SKM-1 (cell line): ENCODE results near the gene TRIM2.

ENCODE experiments used
- DNase-seq: peaks from one replicate; lab custom pipeline; 2025; ENCODE audit not compliant: unreplicated experiment; lab: John Stamatoyannopoulos, UW

TRIM2 gene

DNA sequence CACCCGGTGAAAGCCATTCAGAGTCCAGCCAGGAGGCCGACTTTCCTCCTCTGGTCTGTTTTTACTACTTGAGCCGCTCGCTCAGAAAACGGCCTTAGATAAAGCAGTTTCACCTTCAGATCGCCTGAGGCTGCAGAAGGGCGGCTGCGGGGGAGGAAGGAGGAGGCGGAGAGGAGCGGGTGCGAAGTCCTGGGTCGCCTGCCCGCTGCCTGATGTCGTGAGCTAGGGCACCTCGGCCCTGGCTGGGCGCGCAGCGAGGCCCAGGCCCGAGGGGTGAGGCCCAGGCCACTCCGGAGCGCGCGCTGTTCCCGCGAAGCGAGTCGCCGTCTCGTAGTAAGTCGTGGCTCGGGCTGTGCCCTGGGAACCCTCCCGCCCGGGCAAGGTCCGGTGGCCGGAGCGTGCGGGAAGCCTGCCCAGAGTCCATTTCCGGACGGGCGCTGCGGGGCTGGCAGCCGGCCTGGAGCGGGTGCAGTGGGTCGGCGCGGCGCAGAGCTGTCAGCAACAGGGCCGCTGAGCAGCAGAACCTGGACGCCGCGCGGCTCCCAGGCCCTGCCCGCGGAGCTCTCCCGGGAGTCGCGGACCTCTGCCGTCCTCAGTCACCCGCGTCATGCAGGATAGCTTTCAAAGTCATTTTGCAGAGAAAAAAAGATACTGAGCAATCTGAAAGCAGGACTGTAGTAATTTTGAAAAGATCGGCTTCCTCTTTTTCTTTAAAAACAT lies 18.6 kb downstream of the TRIM2 start:
- no peak for DNase-seq

GRCh38 chr4:153223427-153223801 lies 19.2 kb downstream of the TRIM2 start:
- no peak for DNase-seq

- DNase-seq = no peak
Observed at GRCh38 chr4:153223930-153224329, 19.7 kb downstream of the TRIM2 start.

GRCh38 chr4:153224474-153224873 lies 20.2 kb downstream of the TRIM2 start:
- no peak for DNase-seq

- no peak for DNase-seq
Observed at GRCh38 chr4:153227469-153228075, 23.3 kb downstream of the TRIM2 start.

GRCh38 chr4:153228512-153229140 lies 24.4 kb downstream of the TRIM2 start:
- DNase-seq = no peak

DNA sequence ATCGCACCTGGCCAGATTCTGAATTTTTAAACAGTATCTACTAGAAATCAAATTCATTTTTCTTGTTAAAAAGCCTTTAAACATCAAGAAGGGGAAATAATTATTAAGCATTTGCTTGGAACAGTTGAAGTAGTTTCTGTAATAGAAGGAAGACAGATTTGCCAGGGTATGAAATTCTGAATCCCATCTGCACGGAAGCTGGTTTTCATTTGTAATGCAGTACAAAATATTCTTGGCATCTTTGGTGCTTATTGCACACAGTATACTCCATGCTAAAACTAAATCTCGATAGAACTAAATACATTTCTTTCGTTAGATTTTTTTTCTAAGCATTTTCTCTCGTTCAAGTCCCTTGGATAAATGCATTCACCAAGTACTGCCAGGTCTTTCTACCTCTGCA lies 25.3 kb downstream of the TRIM2 start:
- DNase-seq = no peak

- DNase-seq = no peak
Observed at GRCh38 chr4:153232768-153233167, 28.5 kb downstream of the TRIM2 start.

GRCh38 chr4:153233761-153234371 lies 29.6 kb downstream of the TRIM2 start:
- no peak for DNase-seq

GRCh38 chr4:153234885-153235284 lies 30.6 kb downstream of the TRIM2 start:
- no peak for DNase-seq

DNA sequence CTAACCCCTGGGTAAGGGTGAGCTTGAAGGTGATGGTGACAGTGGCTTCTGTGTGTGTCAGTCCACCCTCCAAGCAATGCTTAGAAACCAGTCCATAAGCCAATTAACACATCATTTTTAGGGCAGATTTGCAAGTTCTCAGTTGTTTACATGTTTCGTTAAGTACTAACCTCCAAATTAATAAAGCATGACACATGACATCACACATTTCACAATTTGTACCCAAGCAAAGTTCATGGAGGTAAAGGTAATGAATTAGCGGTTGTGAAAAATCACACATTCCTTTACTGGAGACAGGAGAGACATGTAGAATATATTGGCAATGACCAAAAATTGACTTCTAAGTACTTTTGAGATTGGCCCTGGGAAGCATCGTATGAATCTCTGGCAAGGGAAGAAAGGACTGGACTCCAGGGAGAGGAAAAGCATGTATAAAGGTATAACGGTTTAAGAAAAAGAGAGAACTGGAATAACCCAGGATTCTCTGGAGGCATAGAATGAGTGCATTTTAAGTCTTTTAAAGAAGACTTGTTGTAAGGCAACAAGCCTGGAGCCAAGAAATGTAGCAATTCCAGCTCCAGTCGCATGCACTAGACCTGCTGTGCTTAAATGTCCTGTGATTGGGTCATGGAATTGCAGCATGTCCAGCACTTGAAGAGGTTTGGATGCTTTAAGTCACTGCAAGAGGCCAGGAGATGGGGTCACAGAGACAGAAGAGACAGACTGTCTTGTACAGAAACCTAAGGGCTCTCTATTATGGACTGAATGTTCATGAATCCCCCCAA lies 34.1 kb downstream of the TRIM2 start:
- no peak for DNase-seq

- no peak for DNase-seq
Observed at GRCh38 chr4:153239409-153239808, 35.2 kb downstream of the TRIM2 start.

DNA sequence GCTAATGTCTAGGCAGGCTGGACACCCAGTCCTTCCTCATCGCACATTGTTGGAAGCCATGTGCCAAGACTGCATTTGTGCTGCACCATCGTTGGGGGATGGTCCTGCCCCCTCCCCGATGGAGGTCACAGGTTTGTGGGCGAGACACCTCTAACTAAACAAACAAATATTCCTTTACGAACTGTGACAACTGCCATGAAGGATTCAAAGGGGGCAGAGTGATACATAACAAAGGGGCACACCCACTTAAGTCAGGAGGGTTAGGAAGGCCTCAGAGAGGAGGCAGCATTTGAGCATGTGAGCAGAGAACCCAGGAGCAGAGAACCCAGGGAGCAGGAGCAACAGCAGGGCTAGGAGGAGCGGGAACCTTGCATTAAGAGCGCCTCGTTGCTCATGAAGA lies 37.1 kb downstream of the TRIM2 start:
- DNase-seq = no peak

DNA sequence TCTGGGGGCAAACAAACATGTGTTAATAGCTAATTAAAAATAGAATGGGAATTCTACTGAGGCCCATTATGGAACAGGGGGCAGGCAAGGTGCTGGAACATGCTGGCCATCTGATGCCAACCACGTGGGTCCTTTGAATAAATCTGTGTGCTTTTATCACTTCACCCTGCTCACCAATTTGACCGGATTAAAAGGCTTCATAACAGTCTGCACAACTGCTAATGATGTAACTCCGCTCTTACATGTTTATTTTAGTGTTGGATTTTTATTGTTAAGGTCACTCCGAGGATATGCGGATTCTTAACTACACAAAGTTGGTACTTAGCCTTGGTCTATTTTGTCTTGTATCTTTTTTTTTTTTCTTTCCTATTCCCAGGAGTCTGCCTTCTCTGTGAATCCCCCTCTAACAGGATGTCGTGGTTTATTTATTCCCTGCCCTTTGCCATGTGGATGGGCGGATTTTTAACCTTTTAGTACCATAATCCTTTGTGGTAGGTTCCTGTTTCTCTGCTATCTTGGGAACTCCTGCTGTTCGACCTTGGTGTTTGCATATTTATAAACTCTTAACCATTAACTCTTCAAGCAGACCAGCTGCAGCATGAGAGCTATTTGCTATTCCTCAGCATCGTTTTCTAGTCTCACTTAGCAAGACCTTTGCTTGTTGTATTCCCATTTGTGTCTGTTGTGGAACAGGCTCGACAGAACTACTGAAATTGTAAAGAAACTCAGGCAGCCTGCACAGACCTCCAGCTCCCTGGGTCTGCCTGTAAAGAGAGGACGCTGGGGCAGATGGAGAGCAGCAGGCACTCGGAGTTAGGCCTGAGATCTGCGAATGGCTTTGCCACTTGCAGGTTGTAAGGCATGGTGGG lies 38.0 kb downstream of the TRIM2 start:
- DNase-seq = no peak

- DNase-seq = no peak
Observed at GRCh38 chr4:153242839-153243324, 38.6 kb downstream of the TRIM2 start.

- DNase-seq = no peak
Observed at GRCh38 chr4:153243468-153243867, 39.2 kb downstream of the TRIM2 start.

DNA sequence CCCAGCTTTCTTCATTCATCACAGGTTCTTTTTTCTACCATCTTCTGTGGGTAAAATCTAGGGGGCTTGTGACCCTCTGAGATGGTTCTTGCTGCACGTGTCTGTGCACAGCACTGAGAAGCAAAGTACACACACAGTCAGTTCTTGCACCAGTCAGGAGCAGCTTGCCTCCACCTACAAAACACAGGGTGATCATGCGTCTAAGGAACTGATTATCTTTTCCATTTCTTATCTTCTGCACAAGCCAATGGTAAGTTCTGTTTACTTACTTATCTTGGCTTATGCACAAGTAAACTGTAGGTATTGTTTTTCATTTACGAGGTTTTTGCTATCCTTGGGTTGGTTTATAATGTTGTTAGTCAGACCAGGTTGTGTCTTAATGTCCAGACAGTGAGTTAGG lies 40.7 kb downstream of the TRIM2 start:
- no peak for DNase-seq

GRCh38 chr4:153245775-153246174 lies 41.5 kb downstream of the TRIM2 start:
- no peak for DNase-seq

- DNase-seq = no peak
Observed at GRCh38 chr4:153246446-153247115, 42.3 kb downstream of the TRIM2 start.

GRCh38 chr4:153247116-153247490 lies 42.9 kb downstream of the TRIM2 start:
- no peak for DNase-seq
